K562 (cell line): ENCODE results near the gene EMILIN1. TPM values are rescaled to one million over a fixed set of nuclear protein-coding genes. Genes with fewer than 3 reads are reported as not detected.

Experiments used
- BDP1 ChIP-seq: IDR thresholded peaks from 3 replicates; pipeline ENCODE4 v1.6.1; 2011; ENCODE audit not compliant: insufficient read length, insufficient read depth
- CAMTA2 ChIP-seq: fragments of 250-450 bp; sonication (Bioruptor Pico); conservative IDR thresholded peaks from 2 replicates; pipeline ENCODE4 v1.5.1; 2022
- CREB5 ChIP-seq: fragments of 250-450 bp; sonication (Bioruptor Pico); IDR thresholded peaks from 2 replicates; pipeline ENCODE4 v1.5.0; 2020; ENCODE audit warnings: mild to moderate bottlenecking
- CXXC5 ChIP-seq: fragments of 250-450 bp; sonication (Bioruptor Pico); IDR thresholded peaks from 2 replicates; pipeline ENCODE4 v1.8.0; 2022; ENCODE audit warnings: inconsistent platforms, mild to moderate bottlenecking, moderate library complexity
- FIP1L1 ChIP-seq: fragments of 200-400 bp; formaldehyde crosslinking; IDR thresholded peaks from 2 replicates; pipeline ENCODE4 v1.6.1; 2018; ENCODE audit warnings: mild to moderate bottlenecking, low read depth, low read length; ENCODE audit not compliant: poor library complexity, severe bottlenecking
- GABPB1 ChIP-seq: sonication (generic); formaldehyde crosslinking; IDR thresholded peaks from 2 replicates; pipeline ENCODE4 v1.8.0; 2022; ENCODE audit warnings: mild to moderate bottlenecking, missing genetic modification reagents
- KAT2B ChIP-seq: IDR thresholded peaks from one replicate; pipeline ENCODE4 v1.6.1; 2012; ENCODE audit warnings: low read depth, mild to moderate bottlenecking, control low read depth, inconsistent platforms, low read length, moderate library complexity
- KDM5B ChIP-seq: fragments of 200-600 bp; sonication (generic); IDR thresholded peaks from 2 replicates; pipeline ENCODE4 v1.6.1; 2012; ENCODE audit warnings: low read depth, mild to moderate bottlenecking, moderate library complexity, low read length, control low read depth, inconsistent platforms; ENCODE audit not compliant: insufficient replicate concordance
- KHSRP ChIP-seq: fragments of 450-650 bp; IDR thresholded peaks from 2 replicates; pipeline ENCODE4 v1.6.1; 2017
- NR1H2 ChIP-seq: sonication (generic); formaldehyde crosslinking; IDR thresholded peaks from 2 replicates; pipeline ENCODE4 v1.4.0; 2020; ENCODE audit warnings: mild to moderate bottlenecking, missing genetic modification reagents
- PBX2 ChIP-seq, 2 experiments: IDR thresholded peaks in 1 of 2; conservative IDR thresholded peaks in 1 of 2; 2 replicates each; pipeline ENCODE4 v1.6.1; 2016; ENCODE audit warnings: low read depth in 2 of 2, mild to moderate bottlenecking in 1 of 2, missing compliant biosample characterization in 1 of 2, missing genetic modification characterization in 1 of 2, moderate library complexity in 1 of 2
- POLR2B ChIP-seq: fragments of 450-650 bp; IDR thresholded peaks from 2 replicates; pipeline ENCODE4 v1.6.1; 2018; ENCODE audit warnings: low read depth; ENCODE audit not compliant: partially characterized antibody
- RBFOX2 ChIP-seq: fragments of 200-400 bp; formaldehyde crosslinking; IDR thresholded peaks from 2 replicates; pipeline ENCODE4 v1.6.1; 2017; ENCODE audit warnings: low read depth, mild to moderate bottlenecking, low read length, moderate library complexity
- RBM39 ChIP-seq: fragments of 200-400 bp; formaldehyde crosslinking; optimal IDR thresholded peaks from 2 replicates; pipeline ENCODE3; 2018; ENCODE audit warnings: low read depth, low read length
- RHOXF2B ChIP-seq: fragments of 250-450 bp; sonication (Bioruptor Pico); conservative IDR thresholded peaks from 2 replicates; pipeline ENCODE4 v1.5.1; 2021
- SMARCE1 ChIP-seq: fragments of 450-650 bp; IDR thresholded peaks from 2 replicates; pipeline ENCODE4 v1.7.1; 2016; ENCODE audit warnings: mild to moderate bottlenecking
- THRAP3 ChIP-seq: fragments of 450-650 bp; IDR thresholded peaks from 2 replicates; pipeline ENCODE4 v1.6.1; 2016; ENCODE audit warnings: mild to moderate bottlenecking, inconsistent platforms, borderline replicate concordance
- ZNF717 ChIP-seq: fragments of 250-450 bp; sonication (Bioruptor Pico); IDR thresholded peaks from 2 replicates; pipeline ENCODE4 v1.5.0; 2021
- polyA plus RNA-seq, 8 experiments: library from polyadenylated mRNA; depleted of rRNA in 4 of 8; stranded (reverse) in 5 of 8; unstranded in 3 of 8; fragments of >200 nt; fragmentation: Nextera tagmentation in 2 of 8; fragmentation: Illumina TruSeq in 1 of 8; extraction: Ambion mirVana in 2 of 8; extraction: Trizol in 1 of 8; gene quantifications; 2 replicates each; pipeline versions ENCODE4 v1.2.1 to v1.2.3, GENCODE V29; 2011 to 2014; ENCODE audit warnings: inconsistent platforms in 1 of 8, missing spikeins in 1 of 8
- total RNA-seq, 7 experiments: library from RNA; depleted of rRNA in 6 of 7; stranded (reverse); fragments of >200 nt in 6 of 7; fragmentation: Illumina TruSeq in 2 of 7; extraction: Trizol in 2 of 7; gene quantifications; 2 replicates each; pipeline versions ENCODE4 v1.2.1 to v1.2.3, GENCODE V29; 2011 to 2021; ENCODE audit warnings: low replicate concordance in 1 of 7
- TF ChIP-seq, protein P1 (sequence below): fragments of 450-650 bp; IDR thresholded peaks from 2 replicates; pipeline ENCODE4 v1.7.1; 2018; ENCODE audit warnings: mild to moderate bottlenecking, low read depth; ENCODE audit not compliant: partially characterized antibody

EMILIN1 gene
- total and polyA plus RNA-seq, 9 of the 15 experiments (the other 6 are each of a cell fraction or from before 2014, with no cell fraction given): 0.04 to 2.7 (median 0.54) TPM; not detected in 2

- TF ChIP-seq ZNF717 (CRISPR knock-in tag) (no peak), RBFOX2 (peak; percentile 90), GABPB1 (CRISPR knock-in tag) (peak; percentile 84), KAT2B (no peak), CXXC5 (peak; percentile 89), KHSRP (peak; percentile 69), RHOXF2B (CRISPR knock-in tag) (0 out of 2 replicates have a peak, but pooled peaks have one; percentile 27), FIP1L1 (peak; percentile 66), PBX2 (CRISPR knock-in tag; IDR thresholded peaks at IDR 0.05; ENCODE audit: low read depth) (no peak), PBX2 (tag; conservative IDR thresholded peaks at IDR 0.05; ENCODE audit: low read depth) (0 out of 2 replicates have a peak, but pooled peaks have one; percentile 10), CREB5 (CRISPR knock-in tag) (no peak; the same call in 1 of the 2 replicates), KDM5B (peak; percentile 56), RBM39 (peak; percentile 66), POLR2B (peak; percentile 72), NR1H2 (CRISPR knock-in tag) (no peak), BDP1 (peak; percentile 97), SMARCE1 (no peak), THRAP3 (no peak), CAMTA2 (CRISPR knock-in tag) (no peak)
- TF ChIP-seq, protein P1, sequence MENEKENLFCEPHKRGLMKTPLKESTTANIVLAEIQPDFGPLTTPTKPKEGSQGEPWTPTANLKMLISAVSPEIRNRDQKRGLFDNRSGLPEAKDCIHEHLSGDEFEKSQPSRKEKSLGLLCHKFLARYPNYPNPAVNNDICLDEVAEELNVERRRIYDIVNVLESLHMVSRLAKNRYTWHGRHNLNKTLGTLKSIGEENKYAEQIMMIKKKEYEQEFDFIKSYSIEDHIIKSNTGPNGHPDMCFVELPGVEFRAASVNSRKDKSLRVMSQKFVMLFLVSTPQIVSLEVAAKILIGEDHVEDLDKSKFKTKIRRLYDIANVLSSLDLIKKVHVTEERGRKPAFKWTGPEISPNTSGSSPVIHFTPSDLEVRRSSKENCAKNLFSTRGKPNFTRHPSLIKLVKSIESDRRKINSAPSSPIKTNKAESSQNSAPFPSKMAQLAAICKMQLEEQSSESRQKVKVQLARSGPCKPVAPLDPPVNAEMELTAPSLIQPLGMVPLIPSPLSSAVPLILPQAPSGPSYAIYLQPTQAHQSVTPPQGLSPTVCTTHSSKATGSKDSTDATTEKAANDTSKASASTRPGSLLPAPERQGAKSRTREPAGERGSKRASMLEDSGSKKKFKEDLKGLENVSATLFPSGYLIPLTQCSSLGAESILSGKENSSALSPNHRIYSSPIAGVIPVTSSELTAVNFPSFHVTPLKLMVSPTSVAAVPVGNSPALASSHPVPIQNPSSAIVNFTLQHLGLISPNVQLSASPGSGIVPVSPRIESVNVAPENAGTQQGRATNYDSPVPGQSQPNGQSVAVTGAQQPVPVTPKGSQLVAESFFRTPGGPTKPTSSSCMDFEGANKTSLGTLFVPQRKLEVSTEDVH: peak; percentile 81
Measured at GRCh38 chr2:27050996-27051901, 27.2 kb upstream of the EMILIN1 start, which contains the start of gene AGBL5 (continued).
